HepG2 (cell line): ENCODE measurements around the gene CXCL3.

Experiments
- DNMT1 ChIP-seq: sonication (generic); formaldehyde crosslinking; IDR thresholded peaks from 2 replicates; pipeline ENCODE4 v1.5.1; 2020; ENCODE audit warnings: mild to moderate bottlenecking, missing genetic modification reagents
- JUND ChIP-seq: sonication (generic); formaldehyde crosslinking; IDR thresholded peaks from 2 replicates; pipeline ENCODE4 v1.8.0; 2022; ENCODE audit warnings: mild to moderate bottlenecking, missing genetic modification reagents
- NCOA1 ChIP-seq: sonication (generic); formaldehyde crosslinking; IDR thresholded peaks from 2 replicates; pipeline ENCODE4 v1.9.0; 2021; ENCODE audit warnings: missing genetic modification reagents
- POLR2AphosphoS5 ChIP-seq: IDR thresholded peaks from 2 replicates; pipeline ENCODE4 v1.6.1; 2012; ENCODE audit warnings: low read depth, low read length
- ZBTB21 ChIP-seq: sonication (generic); formaldehyde crosslinking; IDR thresholded peaks from 2 replicates; pipeline ENCODE4 v1.4.0; 2020; ENCODE audit warnings: missing genetic modification reagents
- ZNF205 ChIP-seq: IDR thresholded peaks from 2 replicates; pipeline ENCODE4 v1.6.1; 2018; ENCODE audit warnings: missing biosample characterization, missing genetic modification reagents

DNA sequence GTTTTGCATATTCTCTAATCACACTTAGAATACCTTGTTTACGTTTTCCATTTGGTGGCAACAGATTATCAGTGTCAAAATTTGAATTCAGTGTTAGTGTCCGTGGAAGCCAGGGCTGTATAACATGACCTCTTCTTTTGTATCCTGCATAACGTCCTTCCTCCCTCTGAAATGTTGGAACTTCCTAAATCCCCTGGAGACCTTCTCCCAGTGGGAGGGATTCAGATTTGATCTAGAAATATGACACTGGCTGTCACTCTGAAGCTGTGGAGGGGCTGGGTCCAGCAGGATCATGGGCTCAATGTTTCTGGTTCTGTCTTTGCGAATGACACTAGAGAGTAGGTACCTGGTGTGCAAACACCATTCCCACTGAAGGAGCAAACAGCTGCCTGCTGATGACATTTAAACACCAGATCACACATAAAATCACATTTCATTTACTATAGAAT lies 850 bp upstream of the CXCL3 start:
- TF ChIP-seq ZNF205 (CRISPR knock-in tag) = no peak
- TF ChIP-seq NCOA1 (CRISPR knock-in tag) = no peak
- TF ChIP-seq DNMT1 (CRISPR knock-in tag) = no peak
- no peak for TF ChIP-seq JUND (CRISPR knock-in tag)
- no peak for TF ChIP-seq ZBTB21
- no peak for TF ChIP-seq POLR2AphosphoS5
